HepG2 (cell line): ENCODE results near the gene TMC8. TPM values are rescaled to one million over a fixed set of nuclear protein-coding genes. Genes with fewer than 3 reads are reported as not detected.

Experiments
- AGO1 ChIP-seq: fragments of 200-400 bp; formaldehyde crosslinking; IDR thresholded peaks from 2 replicates; pipeline ENCODE4 v1.6.1; 2017; ENCODE audit warnings: mild to moderate bottlenecking, low read depth, low read length, moderate library complexity; ENCODE audit not compliant: poor library complexity, severe bottlenecking
- FOXA3 ChIP-seq: IDR thresholded peaks from 2 replicates; pipeline ENCODE4 v1.6.1; 2016; ENCODE audit warnings: missing genetic modification reagents, missing compliant biosample characterization
- MXD1 ChIP-seq: sonication (generic); formaldehyde crosslinking; IDR thresholded peaks from 2 replicates; pipeline ENCODE4 v1.4.0; 2020; ENCODE audit warnings: mild to moderate bottlenecking, missing genetic modification reagents
- NR1H2 ChIP-seq: sonication (generic); formaldehyde crosslinking; IDR thresholded peaks from 2 replicates; pipeline ENCODE4 v1.8.1; 2022; ENCODE audit warnings: low read depth, missing genetic modification reagents, borderline replicate concordance
- SALL1 ChIP-seq: sonication (generic); formaldehyde crosslinking; IDR thresholded peaks from 2 replicates; pipeline ENCODE4 v1.8.0; 2022; ENCODE audit warnings: mild to moderate bottlenecking, missing genetic modification reagents
- TAF15 ChIP-seq: fragments of 200-400 bp; formaldehyde crosslinking; IDR thresholded peaks from one replicate; pipeline ENCODE4 v1.6.1; 2018; ENCODE audit warnings: mild to moderate bottlenecking, low read depth, low read length; ENCODE audit not compliant: poor library complexity, severe bottlenecking
- TBX3 ChIP-seq: fragments of 450-650 bp; IDR thresholded peaks from 2 replicates; pipeline ENCODE4 v1.6.1; 2017; ENCODE audit warnings: antibody characterized with exemption, mild to moderate bottlenecking, inconsistent platforms, borderline replicate concordance
- TEAD3 ChIP-seq: optimal IDR thresholded peaks from 2 replicates; pipeline ENCODE3; 2016; ENCODE audit warnings: borderline replicate concordance
- YEATS4 ChIP-seq: sonication (generic); formaldehyde crosslinking; IDR thresholded peaks from 2 replicates; pipeline ENCODE4 v1.4.0; 2020; ENCODE audit warnings: missing genetic modification reagents, borderline replicate concordance
- ZBTB4 ChIP-seq: sonication (generic); formaldehyde crosslinking; IDR thresholded peaks from 2 replicates; pipeline ENCODE4 v1.4.0; 2020; ENCODE audit warnings: missing genetic modification reagents, mild to moderate bottlenecking, borderline replicate concordance
- ZFP82 ChIP-seq: sonication (generic); formaldehyde crosslinking; IDR thresholded peaks from 2 replicates; pipeline ENCODE4 v1.5.1; 2020; ENCODE audit warnings: mild to moderate bottlenecking, missing genetic modification reagents, borderline replicate concordance
- ZNF224 ChIP-seq: sonication (generic); formaldehyde crosslinking; IDR thresholded peaks from 2 replicates; pipeline ENCODE4 v1.5.0; 2020; ENCODE audit warnings: mild to moderate bottlenecking, missing genetic modification reagents
- ZNF264 ChIP-seq: sonication (generic); formaldehyde crosslinking; IDR thresholded peaks from 2 replicates; pipeline ENCODE4 v1.4.0; 2020; ENCODE audit warnings: missing genetic modification reagents
- ZNF383 ChIP-seq: sonication (generic); formaldehyde crosslinking; IDR thresholded peaks from 2 replicates; pipeline ENCODE4 v1.4.0; 2020; ENCODE audit warnings: missing genetic modification reagents, mild to moderate bottlenecking, borderline replicate concordance
- ZNF558 ChIP-seq: sonication (generic); formaldehyde crosslinking; IDR thresholded peaks from 2 replicates; pipeline ENCODE4 v1.9.0; 2022; ENCODE audit warnings: mild to moderate bottlenecking, missing genetic modification reagents, borderline replicate concordance
- polyA plus RNA-seq, 8 experiments: library from polyadenylated mRNA; depleted of rRNA in 3 of 8; stranded (reverse) in 7 of 8; unstranded in 1 of 8; fragments of >200 nt; fragmentation: Illumina TruSeq in 4 of 8; extraction: Trizol in 4 of 8; gene quantifications; 2 replicates each; pipeline versions ENCODE4 v1.2.1 to v1.2.3, GENCODE V29; 2011 to 2016; ENCODE audit warnings: low read depth in 4 of 8, missing spikeins in 1 of 8, mixed read lengths in 1 of 8; ENCODE audit not compliant: insufficient read depth in 1 of 8
- total RNA-seq, 5 experiments: library from RNA; depleted of rRNA; stranded (reverse); fragments of >200 nt; fragmentation: Illumina TruSeq; extraction: Trizol; gene quantifications; 2 replicates each; pipeline ENCODE4 v1.2.3, GENCODE V29; 2016; ENCODE audit warnings: low read depth in 1 of 5
- TF ChIP-seq, protein P1 (sequence below): sonication (generic); formaldehyde crosslinking; IDR thresholded peaks from 2 replicates; pipeline ENCODE4 v1.5.1; 2020; ENCODE audit warnings: mild to moderate bottlenecking, missing genetic modification reagents, moderate library complexity
- TF ChIP-seq, protein P2 (sequence below): sonication (generic); formaldehyde crosslinking; IDR thresholded peaks from 2 replicates; pipeline ENCODE4 v1.5.1; 2020; ENCODE audit warnings: missing genetic modification reagents, mild to moderate bottlenecking, borderline replicate concordance
- TF ChIP-seq, protein P3 (sequence below): sonication (generic); formaldehyde crosslinking; IDR thresholded peaks from 2 replicates; pipeline ENCODE4 v1.5.0; 2020; ENCODE audit warnings: missing genetic modification reagents, mild to moderate bottlenecking, borderline replicate concordance

TMC8 gene
- total and polyA plus RNA-seq, 2 of the 13 experiments (the other 11 are each of a cell fraction or from before 2014, with no cell fraction given) = 0.53 to 7.8 TPM

GRCh38 chr17:78142119-78142861 lies 11.7 kb downstream of the TMC8 start (continued):
- TF ChIP-seq, protein P1, sequence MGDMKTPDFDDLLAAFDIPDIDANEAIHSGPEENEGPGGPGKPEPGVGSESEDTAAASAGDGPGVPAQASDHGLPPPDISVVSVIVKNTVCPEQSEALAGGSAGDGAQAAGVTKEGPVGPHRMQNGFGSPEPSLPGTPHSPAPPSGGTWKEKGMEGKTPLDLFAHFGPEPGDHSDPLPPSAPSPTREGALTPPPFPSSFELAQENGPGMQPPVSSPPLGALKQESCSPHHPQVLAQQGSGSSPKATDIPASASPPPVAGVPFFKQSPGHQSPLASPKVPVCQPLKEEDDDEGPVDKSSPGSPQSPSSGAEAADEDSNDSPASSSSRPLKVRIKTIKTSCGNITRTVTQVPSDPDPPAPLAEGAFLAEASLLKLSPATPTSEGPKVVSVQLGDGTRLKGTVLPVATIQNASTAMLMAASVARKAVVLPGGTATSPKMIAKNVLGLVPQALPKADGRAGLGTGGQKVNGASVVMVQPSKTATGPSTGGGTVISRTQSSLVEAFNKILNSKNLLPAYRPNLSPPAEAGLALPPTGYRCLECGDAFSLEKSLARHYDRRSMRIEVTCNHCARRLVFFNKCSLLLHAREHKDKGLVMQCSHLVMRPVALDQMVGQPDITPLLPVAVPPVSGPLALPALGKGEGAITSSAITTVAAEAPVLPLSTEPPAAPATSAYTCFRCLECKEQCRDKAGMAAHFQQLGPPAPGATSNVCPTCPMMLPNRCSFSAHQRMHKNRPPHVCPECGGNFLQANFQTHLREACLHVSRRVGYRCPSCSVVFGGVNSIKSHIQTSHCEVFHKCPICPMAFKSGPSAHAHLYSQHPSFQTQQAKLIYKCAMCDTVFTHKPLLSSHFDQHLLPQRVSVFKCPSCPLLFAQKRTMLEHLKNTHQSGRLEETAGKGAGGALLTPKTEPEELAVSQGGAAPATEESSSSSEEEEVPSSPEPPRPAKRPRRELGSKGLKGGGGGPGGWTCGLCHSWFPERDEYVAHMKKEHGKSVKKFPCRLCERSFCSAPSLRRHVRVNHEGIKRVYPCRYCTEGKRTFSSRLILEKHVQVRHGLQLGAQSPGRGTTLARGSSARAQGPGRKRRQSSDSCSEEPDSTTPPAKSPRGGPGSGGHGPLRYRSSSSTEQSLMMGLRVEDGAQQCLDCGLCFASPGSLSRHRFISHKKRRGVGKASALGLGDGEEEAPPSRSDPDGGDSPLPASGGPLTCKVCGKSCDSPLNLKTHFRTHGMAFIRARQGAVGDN (CRISPR knock-in tag) = peak; percentile 77
- no peak for TF ChIP-seq TAF15
- no peak for TF ChIP-seq NR1H2
- TF ChIP-seq ZNF558 (CRISPR knock-in tag) = no peak
- TF ChIP-seq YEATS4 (CRISPR knock-in tag) = no peak
- TF ChIP-seq TBX3 = no peak
- no peak for TF ChIP-seq ZNF224 (CRISPR knock-in tag)
- TF ChIP-seq MXD1 (CRISPR knock-in tag) = no peak
- no peak for TF ChIP-seq ZFP82 (CRISPR knock-in tag)
- TF ChIP-seq, protein P2, sequence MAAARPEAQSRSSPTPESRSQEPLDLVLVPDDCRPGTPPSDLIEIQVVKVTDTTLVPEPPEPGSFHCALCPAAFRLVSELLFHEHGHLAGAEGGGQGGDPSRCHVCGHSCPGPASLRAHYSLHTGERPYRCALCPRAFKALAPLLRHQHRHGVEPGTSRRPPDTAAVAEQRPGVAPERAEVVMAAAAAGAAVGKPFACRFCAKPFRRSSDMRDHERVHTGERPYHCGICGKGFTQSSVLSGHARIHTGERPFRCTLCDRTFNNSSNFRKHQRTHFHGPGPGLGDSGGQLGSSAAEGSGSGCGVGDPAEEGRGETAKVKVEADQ = no peak
- TF ChIP-seq FOXA3 = no peak
- TF ChIP-seq, protein P3, sequence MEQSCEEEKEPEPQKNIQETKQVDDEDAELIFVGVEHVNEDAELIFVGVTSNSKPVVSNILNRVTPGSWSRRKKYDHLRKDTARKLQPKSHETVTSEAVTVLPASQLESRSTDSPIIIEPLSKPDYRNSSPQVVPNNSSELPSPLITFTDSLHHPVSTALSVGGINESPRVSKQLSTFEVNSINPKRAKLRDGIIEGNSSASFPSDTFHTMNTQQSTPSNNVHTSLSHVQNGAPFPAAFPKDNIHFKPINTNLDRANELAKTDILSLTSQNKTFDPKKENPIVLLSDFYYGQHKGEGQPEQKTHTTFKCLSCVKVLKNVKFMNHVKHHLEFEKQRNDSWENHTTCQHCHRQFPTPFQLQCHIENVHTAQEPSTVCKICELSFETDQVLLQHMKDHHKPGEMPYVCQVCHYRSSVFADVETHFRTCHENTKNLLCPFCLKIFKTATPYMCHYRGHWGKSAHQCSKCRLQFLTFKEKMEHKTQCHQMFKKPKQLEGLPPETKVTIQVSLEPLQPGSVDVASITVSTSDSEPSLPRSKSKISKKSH = no peak
- no peak for TF ChIP-seq TEAD3
- no peak for TF ChIP-seq AGO1
- no peak for TF ChIP-seq ZNF264 (CRISPR knock-in tag)
- TF ChIP-seq ZNF383 (CRISPR knock-in tag) = no peak
- TF ChIP-seq SALL1 (CRISPR knock-in tag) = 0 out of 2 replicates have a peak, but pooled peaks have one; percentile 12
- no peak for TF ChIP-seq ZBTB4 (CRISPR knock-in tag)
